Smooth muscle cell of the brain vasculature (primary cell): Measurements from ENCODE around the gene PCSK5.
"Not testable (repeated sequence)": the region's sequence is repeated elsewhere in the genome, so short reads cannot be mapped to it uniquely, and the experiment has no call there.

Experiments
- DNase-seq: peaks from one replicate; pipeline ENCODE4 v3.0.0-alpha.2; 2012; ENCODE audit warnings: low read depth, low spot score

The PCSK5 gene

GRCh38 chr9:76354221-76354620, 463.7 kb downstream of the PCSK5 start:
- no peak for DNase-seq

GRCh38 chr9:76355886-76356285, 465.4 kb downstream of the PCSK5 start:
- no peak for DNase-seq

- no peak for DNase-seq
Measured at GRCh38 chr9:76357555-76357954, 467.1 kb downstream of the PCSK5 start.

- DNase-seq = no peak
Measured at GRCh38 chr9:76358628-76359280, 468.3 kb downstream of the PCSK5 start.

- DNase-seq = no peak
Measured at GRCh38 chr9:76359365-76359764, 468.9 kb downstream of the PCSK5 start.

- no peak for DNase-seq
Measured at GRCh38 chr9:76359766-76360165, 469.3 kb downstream of the PCSK5 start.

- not testable (repeated sequence) for DNase-seq
Measured at GRCh38 chr9:76362332-76363031, 472.0 kb downstream of the PCSK5 start.

- no peak for DNase-seq
Measured at GRCh38 chr9:76363032-76363395, 472.5 kb downstream of the PCSK5 start.

GRCh38 chr9:76365028-76365427, 474.6 kb downstream of the PCSK5 start:
- DNase-seq = no peak

GRCh38 chr9:76366275-76366674, 475.8 kb downstream of the PCSK5 start:
- no peak for DNase-seq

GRCh38 chr9:76369583-76369982, 479.1 kb downstream of the PCSK5 start:
- no peak for DNase-seq

GRCh38 chr9:76370396-76371023, 480.0 kb downstream of the PCSK5 start:
- no peak for DNase-seq

- DNase-seq = no peak
Measured at GRCh38 chr9:76371901-76372300, 481.4 kb downstream of the PCSK5 start.

GRCh38 chr9:76372336-76372735, 481.9 kb downstream of the PCSK5 start:
- no peak for DNase-seq

- DNase-seq = no peak
Measured at GRCh38 chr9:76373173-76373783, 482.8 kb downstream of the PCSK5 start.

- no peak for DNase-seq
Measured at GRCh38 chr9:76373784-76374474, 483.5 kb downstream of the PCSK5 start.

- DNase-seq = peak; percentile 69
Measured at GRCh38 chr9:76374783-76375559, 484.5 kb downstream of the PCSK5 start.

GRCh38 chr9:76377791-76378190, 487.3 kb downstream of the PCSK5 start:
- no peak for DNase-seq

GRCh38 chr9:76378367-76379073, 488.0 kb downstream of the PCSK5 start:
- DNase-seq = no peak

- DNase-seq = no peak
Measured at GRCh38 chr9:76379494-76379893, 489.0 kb downstream of the PCSK5 start.

GRCh38 chr9:76390656-76391055, 500.2 kb downstream of the PCSK5 start:
- DNase-seq = no peak
